22Rv1 (cell line): Measurements from ENCODE around the gene RALGPS1.

Source experiments
- H3K27ac ChIP-seq: fragments of 450-650 bp; 2 replicates; pipeline ENCODE4 v1.5.1; 2017
- ZFX ChIP-seq: fragments of 450-650 bp; IDR thresholded peaks from 2 replicates; pipeline ENCODE4 v1.6.1; 2017; ENCODE audit warnings: antibody characterized with exemption, borderline replicate concordance
- TF ChIP-seq, protein P1 (sequence below): fragments of 450-650 bp; IDR thresholded peaks from 2 replicates; pipeline ENCODE4 v1.5.1; 2017; ENCODE audit warnings: mild to moderate bottlenecking

RALGPS1 gene

DNA sequence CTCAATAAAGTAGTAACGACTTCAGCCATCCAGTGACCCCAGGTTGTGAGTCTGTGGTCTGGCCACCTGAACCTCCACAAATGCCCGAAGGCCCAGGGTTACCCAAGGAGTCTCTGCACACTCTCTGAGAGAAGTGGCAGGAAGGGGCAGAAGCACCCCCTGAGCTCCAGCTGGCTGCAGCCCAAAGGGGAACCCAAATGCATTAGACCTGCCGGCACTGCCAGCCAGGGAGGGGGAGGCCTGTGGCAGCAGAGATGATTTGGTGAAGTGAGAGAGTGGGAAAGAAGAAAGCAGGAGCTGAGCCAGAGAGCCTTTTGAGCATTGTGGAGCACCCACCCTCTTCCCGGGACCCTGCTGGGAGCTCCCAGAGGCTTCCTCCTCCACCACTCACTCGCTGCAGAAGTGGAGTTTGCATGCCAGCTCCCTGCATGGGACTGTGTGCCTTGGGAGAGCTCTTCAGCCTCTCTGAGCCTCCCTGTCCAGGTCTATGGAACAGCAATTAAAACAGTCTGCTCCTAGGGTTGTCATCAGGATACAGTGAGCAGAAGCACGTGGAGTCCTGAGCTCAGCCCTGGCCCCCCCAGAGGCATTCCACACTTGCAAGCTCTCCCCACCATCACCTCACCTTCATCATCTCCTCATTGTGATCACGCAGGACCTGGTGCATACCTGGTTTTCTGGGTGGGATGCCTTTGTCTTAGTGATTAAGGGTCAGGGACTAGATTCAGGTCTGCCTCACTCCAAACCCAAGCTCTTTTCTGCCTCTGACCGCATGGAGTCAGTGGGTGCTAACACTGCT is 221.7 kb downstream of the RALGPS1 start:
- TF ChIP-seq, protein P1, sequence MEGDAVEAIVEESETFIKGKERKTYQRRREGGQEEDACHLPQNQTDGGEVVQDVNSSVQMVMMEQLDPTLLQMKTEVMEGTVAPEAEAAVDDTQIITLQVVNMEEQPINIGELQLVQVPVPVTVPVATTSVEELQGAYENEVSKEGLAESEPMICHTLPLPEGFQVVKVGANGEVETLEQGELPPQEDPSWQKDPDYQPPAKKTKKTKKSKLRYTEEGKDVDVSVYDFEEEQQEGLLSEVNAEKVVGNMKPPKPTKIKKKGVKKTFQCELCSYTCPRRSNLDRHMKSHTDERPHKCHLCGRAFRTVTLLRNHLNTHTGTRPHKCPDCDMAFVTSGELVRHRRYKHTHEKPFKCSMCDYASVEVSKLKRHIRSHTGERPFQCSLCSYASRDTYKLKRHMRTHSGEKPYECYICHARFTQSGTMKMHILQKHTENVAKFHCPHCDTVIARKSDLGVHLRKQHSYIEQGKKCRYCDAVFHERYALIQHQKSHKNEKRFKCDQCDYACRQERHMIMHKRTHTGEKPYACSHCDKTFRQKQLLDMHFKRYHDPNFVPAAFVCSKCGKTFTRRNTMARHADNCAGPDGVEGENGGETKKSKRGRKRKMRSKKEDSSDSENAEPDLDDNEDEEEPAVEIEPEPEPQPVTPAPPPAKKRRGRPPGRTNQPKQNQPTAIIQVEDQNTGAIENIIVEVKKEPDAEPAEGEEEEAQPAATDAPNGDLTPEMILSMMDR = no peak
- no peak for TF ChIP-seq ZFX

DNA sequence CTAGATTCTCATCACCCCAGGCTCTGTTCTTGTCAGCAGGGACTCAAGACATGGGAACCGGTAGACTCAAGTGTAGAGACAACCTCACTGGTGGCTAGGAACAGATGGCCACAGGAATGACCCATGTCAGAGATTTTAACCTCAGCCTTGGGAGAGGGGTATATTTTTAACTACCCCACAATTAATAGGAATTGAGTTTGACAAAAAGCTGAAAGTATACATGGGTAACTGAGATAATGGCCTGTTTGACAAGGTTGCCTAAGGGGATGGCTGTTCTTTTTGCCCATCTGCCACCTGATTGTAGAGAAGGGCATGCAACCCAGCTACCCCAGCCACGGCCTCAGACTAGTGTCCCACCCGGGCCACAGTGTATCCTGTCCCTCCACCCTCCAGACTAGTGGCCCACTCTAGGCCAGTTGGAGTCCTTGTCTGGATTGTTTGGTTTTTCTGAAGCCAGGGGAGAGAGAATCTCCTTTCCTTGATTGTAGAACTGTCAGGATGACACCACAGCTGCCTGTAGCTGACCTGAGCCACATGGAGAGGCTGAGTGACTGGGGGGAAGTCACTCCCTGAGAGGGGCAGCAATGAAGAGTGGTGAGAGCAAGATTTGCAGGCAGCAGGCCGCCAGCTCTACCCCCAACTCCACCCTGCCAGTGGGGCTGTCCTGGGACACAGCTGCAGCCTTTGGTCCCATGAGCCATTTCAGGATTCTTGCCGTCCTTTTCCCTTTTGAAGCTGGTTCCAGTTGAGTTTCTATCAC is 222.5 kb downstream of the RALGPS1 start:
- TF ChIP-seq, protein P1 = no peak
- no peak for TF ChIP-seq ZFX
- no peak overlapping the region for H3K27ac ChIP-seq

More for the DNA sequence above, 221.7 kb downstream of the RALGPS1 start:
- H3K27ac ChIP-seq = no peak overlapping the region

DNA sequence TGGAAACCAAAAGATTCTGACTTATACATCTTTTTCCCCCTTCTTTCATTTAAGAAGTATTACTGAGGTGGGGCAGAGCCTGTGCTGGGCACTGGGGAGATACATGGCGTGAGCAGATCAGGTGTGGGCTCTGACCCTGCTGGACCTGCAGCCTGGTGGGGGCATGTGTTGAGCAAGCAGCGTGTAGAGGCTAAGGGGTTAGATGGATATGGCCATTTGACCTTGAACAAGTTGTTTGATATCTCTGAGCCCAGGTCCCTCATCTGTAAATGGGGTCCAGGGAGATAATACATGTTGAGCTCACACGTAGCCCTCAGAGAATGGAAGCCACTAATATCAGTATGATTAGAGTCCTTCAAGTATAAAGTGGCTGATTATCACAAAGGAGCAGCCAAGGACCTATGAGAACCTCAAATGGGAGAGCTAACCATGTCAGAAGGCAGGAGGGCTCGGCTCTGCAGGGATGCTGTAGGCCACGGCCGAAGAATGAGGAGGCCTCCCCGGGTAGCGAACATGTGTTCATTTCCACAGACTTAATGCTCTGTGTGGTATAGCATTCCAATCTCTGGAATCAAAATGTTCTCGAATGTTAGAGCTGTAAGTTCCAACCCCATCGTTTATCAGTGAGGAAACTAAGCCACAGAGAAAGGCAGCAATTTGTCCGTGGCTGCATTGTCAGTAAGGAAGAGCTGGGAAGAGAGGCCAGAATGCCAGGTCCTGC is 223.2 kb downstream of the RALGPS1 start:
- no peak overlapping the region for H3K27ac ChIP-seq
- no peak for TF ChIP-seq ZFX
- TF ChIP-seq, protein P1 = no peak

DNA sequence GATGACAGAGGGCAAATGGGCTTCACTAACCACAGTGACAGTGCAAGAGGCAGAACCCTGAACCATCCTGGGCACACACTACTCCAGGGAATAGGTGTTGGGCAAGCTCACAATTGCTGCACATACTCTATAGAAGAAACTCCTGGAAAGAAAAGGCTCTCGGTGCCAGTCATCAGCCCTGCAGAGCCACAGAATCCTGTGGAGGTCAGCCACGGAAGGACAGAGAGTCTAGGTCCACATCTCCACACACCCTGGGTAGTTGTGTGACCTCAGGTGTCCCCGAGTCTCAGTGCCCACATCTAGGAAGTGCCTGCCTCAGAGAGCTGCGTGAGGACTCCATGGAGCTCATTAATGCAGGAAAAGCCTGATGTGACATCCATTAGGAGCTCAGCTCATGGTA is 223.9 kb downstream of the RALGPS1 start:
- TF ChIP-seq ZFX = no peak
- TF ChIP-seq, protein P1 = no peak

DNA sequence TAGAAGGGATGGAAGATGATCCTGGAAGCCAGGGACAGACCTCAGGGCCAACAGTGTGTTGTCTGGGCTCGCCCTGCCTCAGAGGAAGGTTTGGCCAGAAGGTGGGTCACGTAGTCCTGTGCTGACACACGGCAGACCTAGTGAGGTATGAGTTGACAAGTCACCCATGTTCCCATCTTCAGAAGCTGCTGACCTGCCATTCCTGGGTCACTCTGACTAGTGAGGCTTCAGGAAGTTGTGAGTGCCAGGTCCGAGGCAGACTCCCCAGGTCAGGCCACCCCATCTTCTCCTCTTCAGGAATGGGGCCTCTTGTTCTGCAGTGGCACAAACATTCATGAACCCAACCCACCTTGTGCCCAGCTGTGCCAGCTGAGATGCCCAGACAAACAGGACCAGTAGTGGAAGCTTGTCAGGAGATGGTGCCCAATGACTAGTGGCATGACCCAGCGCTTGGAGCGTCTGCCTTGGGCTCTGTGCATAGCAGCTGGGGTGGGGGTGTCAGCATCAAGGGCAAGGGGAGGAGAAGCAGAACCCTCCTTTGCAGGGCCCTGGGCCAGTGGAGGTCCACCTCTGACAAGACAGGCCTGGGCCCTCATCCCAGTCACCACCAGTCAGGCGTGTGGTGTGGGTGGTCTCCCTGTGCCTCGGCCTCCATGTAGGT is 224.6 kb downstream of the RALGPS1 start:
- TF ChIP-seq, protein P1 = no peak
- H3K27ac ChIP-seq = no peak overlapping the region

More for the DNA sequence above, 223.9 kb downstream of the RALGPS1 start:
- H3K27ac ChIP-seq = no peak overlapping the region

DNA sequence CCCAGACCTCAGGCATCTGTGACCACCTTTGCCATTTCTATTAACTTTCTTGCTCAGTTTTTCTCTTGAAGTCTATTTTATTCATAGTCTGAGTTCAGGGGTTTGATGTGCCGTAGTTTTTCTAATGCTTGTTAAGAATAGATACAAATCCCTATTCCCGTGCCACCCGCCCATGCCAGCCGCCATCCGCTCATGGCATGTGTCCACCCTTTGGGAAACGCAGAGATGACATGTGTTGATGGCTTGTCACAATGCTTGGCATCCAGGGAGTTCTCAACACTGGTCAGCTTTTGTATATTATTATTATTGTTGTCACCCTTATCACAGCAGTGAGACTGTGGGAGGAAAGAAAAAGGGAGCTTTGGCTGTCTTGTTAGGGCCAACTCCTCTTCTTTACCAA is 225.2 kb downstream of the RALGPS1 start:
- H3K27ac ChIP-seq = no peak overlapping the region
- TF ChIP-seq, protein P1 = no peak
- no peak for TF ChIP-seq ZFX
